Fibroblast of lung (primary cell): Measurements from ENCODE around the gene METTL25. TPM values are rescaled to one million over a fixed set of nuclear protein-coding genes. Genes with fewer than 3 reads are reported as not detected.

Source experiments
- DNase-seq, 2 donors: peaks; one replicate each; pipeline versions ENCODE4 v3.0.0 to v3.0.0-alpha.2; 2010; ENCODE audit warnings: low read depth in 2 of 2
- H2AFZ ChIP-seq: 2 replicates; pipeline ENCODE4 v1.5.1; 2012; ENCODE audit warnings: low read length, control low read depth, inconsistent platforms
- H3K27ac ChIP-seq: 2 replicates; pipeline ENCODE4 v1.5.1; 2011; ENCODE audit warnings: low read length, control low read depth; ENCODE audit not compliant: insufficient read depth
- H3K27me3 ChIP-seq: 2 replicates; pipeline ENCODE4 v1.5.1; 2011; ENCODE audit warnings: mild to moderate bottlenecking, low read length; ENCODE audit not compliant: control insufficient read depth, insufficient read depth
- H3K36me3 ChIP-seq: 2 replicates; pipeline ENCODE4 v1.5.1; 2011; ENCODE audit warnings: low read length; ENCODE audit not compliant: control insufficient read depth, insufficient read depth
- H3K4me1 ChIP-seq: 2 replicates; pipeline ENCODE4 v1.5.1; 2011; ENCODE audit warnings: low read length; ENCODE audit not compliant: control insufficient read depth, insufficient read depth; ENCODE audit errors: extremely low read depth
- H3K4me2 ChIP-seq: 2 replicates; pipeline ENCODE4 v1.5.1; 2011; ENCODE audit warnings: low read length, control low read depth; ENCODE audit not compliant: insufficient read depth; ENCODE audit errors: extremely low read depth
- H3K4me3 ChIP-seq, 4 experiments: fragments of 200-600 bp in 1 of 4; sonication (generic) in 1 of 4; replicated peaks in 1 of 4; 2 replicates each; pipeline ENCODE4 v1.5.1; 2011 to 2016; ENCODE audit warnings: low read length in 4 of 4, low read depth in 3 of 4, mild to moderate bottlenecking in 3 of 4, control low read depth in 2 of 4, inconsistent platforms in 1 of 4, mixed read lengths in 1 of 4; ENCODE audit not compliant: insufficient read depth in 1 of 4; ENCODE audit errors: control extremely low read depth in 1 of 4
- H3K79me2 ChIP-seq: 2 replicates; pipeline ENCODE4 v1.5.1; 2012; ENCODE audit warnings: mild to moderate bottlenecking, low read length, inconsistent platforms; ENCODE audit not compliant: control insufficient read depth, insufficient read depth
- H3K9ac ChIP-seq: 2 replicates; pipeline ENCODE4 v1.5.1; 2011; ENCODE audit warnings: mild to moderate bottlenecking, low read length, control low read depth; ENCODE audit not compliant: insufficient read depth
- H3K9me3 ChIP-seq: 2 replicates; pipeline ENCODE4 v1.5.1; 2012; ENCODE audit warnings: low read depth, low read length; ENCODE audit not compliant: control insufficient read depth, insufficient read depth
- H4K20me1 ChIP-seq: 2 replicates; pipeline ENCODE4 v1.5.1; 2011; ENCODE audit warnings: low read length; ENCODE audit not compliant: control insufficient read depth, insufficient read depth; ENCODE audit errors: extremely low read depth
- EZH2 ChIP-seq: IDR thresholded peaks from 2 replicates; pipeline ENCODE4 v1.5.1; 2012; ENCODE audit warnings: low read length, control low read depth, mild to moderate bottlenecking; ENCODE audit errors: missing control alignments
- polyA minus RNA-seq: library from RNA; depleted of rRNA, polyadenylated mRNA; stranded (reverse); fragments of >200 nt; gene quantifications from 2 replicates; pipeline ENCODE4 v1.2.3, GENCODE V29; 2011; ENCODE audit warnings: low replicate concordance
- polyA plus RNA-seq, 2 donors: library from polyadenylated mRNA; depleted of rRNA in 1 of 2; stranded (reverse) in 1 of 2; unstranded in 1 of 2; fragments of >200 nt; gene quantifications; 2 replicates each; pipeline ENCODE4 v1.2.1, GENCODE V29; 2011 to 2012; ENCODE audit warnings: missing spikeins in 1 of 2
- total RNA-seq: library from RNA; depleted of rRNA; stranded (reverse); fragments of >200 nt; gene quantifications from 2 replicates; pipeline ENCODE4 v1.2.1, GENCODE V29; 2014
- TF ChIP-seq, protein P1 (sequence below), 2 donors: IDR thresholded peaks in 1 of 2; conservative IDR thresholded peaks in 1 of 2; 1 replicate in 1 of 2; 2 replicates in 1 of 2; pipeline ENCODE4 v1.5.1; 2011 to 2012; ENCODE audit warnings: low read length in 2 of 2, control low read depth in 1 of 2, inconsistent platforms in 1 of 2, low read depth in 1 of 2, mild to moderate bottlenecking in 1 of 2

The METTL25 gene, protein sequence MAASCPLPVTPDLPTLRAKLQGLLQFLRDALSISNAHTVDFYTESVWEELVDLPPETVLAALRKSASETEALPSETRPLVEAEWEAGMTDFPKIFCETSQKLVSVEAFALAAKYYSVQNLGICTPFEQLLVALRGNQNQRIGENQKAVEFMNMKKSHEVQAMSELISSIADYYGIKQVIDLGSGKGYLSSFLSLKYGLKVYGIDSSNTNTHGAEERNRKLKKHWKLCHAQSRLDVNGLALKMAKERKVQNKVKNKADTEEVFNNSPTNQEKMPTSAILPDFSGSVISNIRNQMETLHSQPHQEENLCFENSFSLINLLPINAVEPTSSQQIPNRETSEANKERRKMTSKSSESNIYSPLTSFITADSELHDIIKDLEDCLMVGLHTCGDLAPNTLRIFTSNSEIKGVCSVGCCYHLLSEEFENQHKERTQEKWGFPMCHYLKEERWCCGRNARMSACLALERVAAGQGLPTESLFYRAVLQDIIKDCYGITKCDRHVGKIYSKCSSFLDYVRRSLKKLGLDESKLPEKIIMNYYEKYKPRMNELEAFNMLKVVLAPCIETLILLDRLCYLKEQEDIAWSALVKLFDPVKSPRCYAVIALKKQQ
- total RNA-seq = 6.9 and 9.5 TPM in 2 replicates
- 3.2 and 4.2 TPM in 2 replicates for polyA plus RNA-seq
- 2.9 and 4.2 TPM in 2 replicates for polyA plus RNA-seq (2012)
- 2.7 TPM in 1 of 2 replicates, not detected in the other for polyA minus RNA-seq

DNA sequence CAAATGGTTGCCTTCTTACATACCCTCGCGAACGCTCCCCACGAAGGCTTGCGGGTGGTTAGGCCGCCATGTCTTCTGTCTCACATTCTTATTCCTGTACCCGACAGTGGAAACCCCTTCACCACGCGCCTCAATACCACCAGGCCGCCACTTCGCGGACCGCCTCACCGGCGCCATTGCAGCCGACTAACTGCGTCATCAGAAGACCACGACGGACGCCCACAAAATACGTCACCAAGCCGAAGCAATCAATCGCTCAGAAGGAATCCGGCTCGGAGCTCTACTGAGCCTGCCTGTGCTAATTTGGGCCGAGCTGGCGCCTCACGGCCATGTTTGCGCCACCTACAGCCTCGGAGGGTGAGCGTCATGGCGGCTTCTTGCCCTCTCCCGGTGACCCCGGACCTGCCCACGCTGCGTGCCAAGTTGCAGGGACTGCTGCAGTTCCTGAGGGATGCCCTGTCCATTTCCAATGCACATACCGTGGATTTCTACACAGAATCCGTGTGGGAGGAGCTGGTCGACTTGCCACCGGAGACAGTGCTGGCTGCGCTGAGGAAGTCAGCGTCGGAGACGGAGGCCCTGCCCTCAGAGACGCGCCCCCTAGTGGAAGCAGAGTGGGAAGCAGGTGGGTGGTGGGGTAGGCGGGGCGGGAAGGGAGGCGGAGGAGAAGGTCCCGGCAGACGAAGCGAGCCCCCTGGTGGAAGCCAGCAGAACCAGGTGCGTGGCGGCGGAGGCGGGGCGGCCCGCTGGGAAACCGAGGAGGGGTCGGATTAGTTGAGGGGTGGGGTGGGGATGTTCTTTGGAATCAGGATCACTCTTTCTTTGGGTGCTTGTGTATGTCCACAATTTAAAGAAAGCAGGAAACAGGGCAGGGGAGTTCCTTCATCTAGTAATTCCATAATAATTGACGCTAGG, at the start of gene METTL25, which contains the start of gene CCDC59:
Gene METTL25, plus strand, starts transcription at position 330 of the 915 bp plus-strand sequence. Its CDS starts 37 bp downstream, at position 367.
Gene CCDC59, minus strand, starts transcription at position 188 of the 915 bp plus-strand sequence. Its CDS starts 11 bp downstream, at position 177.
- DNase-seq = peak; percentile 98 to 99
- peaks cover 3% of the 10 kb centered on the region for H3K4me1 ChIP-seq
- no peak for TF ChIP-seq EZH2
- TF ChIP-seq, protein P1, sequence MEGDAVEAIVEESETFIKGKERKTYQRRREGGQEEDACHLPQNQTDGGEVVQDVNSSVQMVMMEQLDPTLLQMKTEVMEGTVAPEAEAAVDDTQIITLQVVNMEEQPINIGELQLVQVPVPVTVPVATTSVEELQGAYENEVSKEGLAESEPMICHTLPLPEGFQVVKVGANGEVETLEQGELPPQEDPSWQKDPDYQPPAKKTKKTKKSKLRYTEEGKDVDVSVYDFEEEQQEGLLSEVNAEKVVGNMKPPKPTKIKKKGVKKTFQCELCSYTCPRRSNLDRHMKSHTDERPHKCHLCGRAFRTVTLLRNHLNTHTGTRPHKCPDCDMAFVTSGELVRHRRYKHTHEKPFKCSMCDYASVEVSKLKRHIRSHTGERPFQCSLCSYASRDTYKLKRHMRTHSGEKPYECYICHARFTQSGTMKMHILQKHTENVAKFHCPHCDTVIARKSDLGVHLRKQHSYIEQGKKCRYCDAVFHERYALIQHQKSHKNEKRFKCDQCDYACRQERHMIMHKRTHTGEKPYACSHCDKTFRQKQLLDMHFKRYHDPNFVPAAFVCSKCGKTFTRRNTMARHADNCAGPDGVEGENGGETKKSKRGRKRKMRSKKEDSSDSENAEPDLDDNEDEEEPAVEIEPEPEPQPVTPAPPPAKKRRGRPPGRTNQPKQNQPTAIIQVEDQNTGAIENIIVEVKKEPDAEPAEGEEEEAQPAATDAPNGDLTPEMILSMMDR (conservative IDR thresholded peaks at IDR 0.05 in 1 of 2, IDR thresholded peaks at IDR 0.05 in 1 of 2; ENCODE audit: low read depth in 1 of 2, low read length in 2 of 2) = peak; percentile 70 to 79
- no peaks in the 10 kb centered on the region for H3K27me3 ChIP-seq
- H3K9ac ChIP-seq = peak within 1 kb of the TSS; percentile 91
- peaks cover 20% of the 10 kb centered on the region for H3K79me2 ChIP-seq
- H4K20me1 ChIP-seq = no peaks in the 10 kb centered on the region
- H3K36me3 ChIP-seq = no peaks in the 10 kb centered on the region
- H3K9me3 ChIP-seq = no peaks in the 10 kb centered on the region
- peak within 1 kb of the TSS; percentile 84 to 100 (median 98) for H3K4me3 ChIP-seq
- peak within 1 kb of the TSS; percentile 97 for H2AFZ ChIP-seq
- peak within 1 kb of the TSS; percentile 98 for H3K27ac ChIP-seq
- H3K4me2 ChIP-seq = peak within 1 kb of the TSS; percentile 91

DNA sequence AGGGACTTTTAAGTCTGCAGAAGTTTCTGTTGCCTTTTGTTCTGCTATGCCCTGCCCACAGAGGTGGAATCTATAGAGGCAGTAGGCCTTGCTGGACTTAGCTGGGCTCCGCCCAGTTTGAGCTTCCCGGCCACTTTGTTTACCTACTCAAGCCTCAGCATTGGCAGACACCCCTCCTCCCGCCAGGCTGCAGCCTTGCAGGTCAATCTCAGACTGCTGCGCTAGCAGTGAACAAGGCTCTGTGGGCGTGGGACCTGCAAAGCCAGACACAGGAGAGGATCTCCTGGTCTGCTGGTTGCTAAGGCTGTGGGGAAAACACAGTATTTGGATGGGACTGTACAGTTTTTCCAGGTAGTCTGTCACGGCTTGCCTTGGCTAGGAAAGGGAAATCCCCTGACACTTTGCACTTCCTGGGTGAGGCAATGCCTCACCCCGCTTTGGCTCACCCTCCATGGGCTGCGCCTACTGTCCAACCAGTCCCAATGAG, 43.9 kb upstream of the METTL25 start:
- Histone ChIP-seq H3K79me2 (no peaks in the 10 kb centered on the region), H3K4me1 (no peaks in the 10 kb centered on the region), H4K20me1 (no peaks in the 10 kb centered on the region), H3K27ac (no peak overlapping the region), H3K36me3 (no peaks in the 10 kb centered on the region), H3K4me2 (no peak overlapping the region), H2AFZ (no peak overlapping the region), H3K9me3 (no peaks in the 10 kb centered on the region), H3K9ac (no peak overlapping the region), H3K27me3 (no peaks in the 10 kb centered on the region), H3K4me3 (no peak overlapping the region)
- DNase-seq = no peak
- TF ChIP-seq EZH2 = no peak
- TF ChIP-seq, protein P1 (conservative IDR thresholded peaks at IDR 0.05 in 1 of 2, IDR thresholded peaks at IDR 0.05 in 1 of 2; ENCODE audit: low read depth in 1 of 2, low read length in 2 of 2) = no peak
